PC-3 (cell line): Measurements from ENCODE around the gene CEP19. TPM values are rescaled to one million over a fixed set of nuclear protein-coding genes. Genes with fewer than 3 reads are reported as not detected.

Source experiments
- ATAC-seq: fragments of 200-7000 bp; cut with Tn5 transposase; 2 replicates; pipeline ENCODE4 v1.9.1; 2020; ENCODE audit warnings: mild to moderate bottlenecking, moderate library complexity
- BruUV-seq: library from RNA; stranded (reverse); fragments of 400-500 nt; replicated peaks from 2 replicates; lab custom pipeline; 2021; lab: Mats Ljungman, UMichigan
- CTCF ChIA-PET: fragments of 300-600 bp; sonication (Branson Sonifier 250); formaldehyde crosslinking; loops from one replicate; lab custom pipeline; 2022; ENCODE audit warnings: antibody characterized with exemption; lab: Charles Lee
- POLR2A ChIA-PET: fragments of 300-600 bp; sonication (Branson Sonifier 250); formaldehyde crosslinking; loops from one replicate; lab custom pipeline; 2022; ENCODE audit warnings: antibody characterized with exemption; ENCODE audit not compliant: unreplicated experiment; lab: Charles Lee
- DNase-seq: peaks from one replicate; pipeline ENCODE4 v3.0.0-alpha.2; 2015
- H2AFZ ChIP-seq: fragments of 300-600 bp; sonication (generic); 2 replicates; pipeline ENCODE4 v1.6.0; 2016; ENCODE audit warnings: antibody characterized with exemption, low read length
- H3F3A ChIP-seq: fragments of 300-600 bp; sonication (generic); one replicate; pipeline ENCODE4 v1.6.0; 2017; ENCODE audit warnings: antibody characterized with exemption, low read length, control low read depth, mild to moderate bottlenecking; ENCODE audit not compliant: unreplicated experiment
- H3K27ac ChIP-seq: fragments of 300-600 bp; sonication (generic); 2 replicates; pipeline ENCODE4 v1.5.1; 2016; ENCODE audit warnings: mild to moderate bottlenecking, low read length
- H3K27me3 ChIP-seq: fragments of 300-600 bp; sonication (generic); 2 replicates; pipeline ENCODE4 v1.6.1; 2016; ENCODE audit warnings: low read length, mixed read lengths
- H3K36me3 ChIP-seq: fragments of 300-600 bp; sonication (generic); 2 replicates; pipeline ENCODE4 v1.6.1; 2016; ENCODE audit warnings: low read depth, mixed run types, low read length, mixed read lengths
- H3K4me1 ChIP-seq: fragments of 300-600 bp; sonication (generic); 2 replicates; pipeline ENCODE4 v1.5.1; 2016; ENCODE audit warnings: low read length; ENCODE audit not compliant: insufficient read depth
- H3K4me2 ChIP-seq: fragments of 300-600 bp; sonication (generic); 2 replicates; pipeline ENCODE4 v1.6.0; 2016; ENCODE audit warnings: low read length
- H3K4me3 ChIP-seq: fragments of 300-600 bp; sonication (generic); 2 replicates; pipeline ENCODE4 v1.5.1; 2016; ENCODE audit warnings: mild to moderate bottlenecking, low read length, mixed read lengths
- H3K79me2 ChIP-seq: fragments of 300-600 bp; sonication (generic); 2 replicates; pipeline ENCODE4 v1.6.1; 2017; ENCODE audit warnings: low read length, mixed read lengths
- H3K9ac ChIP-seq: fragments of 300-600 bp; sonication (generic); 2 replicates; pipeline ENCODE4 v1.6.0; 2016; ENCODE audit warnings: mild to moderate bottlenecking, low read length
- H3K9me2 ChIP-seq: fragments of 300-600 bp; sonication (generic); replicated peaks from 2 replicates; pipeline ENCODE4 v1.6.1; 2016; ENCODE audit warnings: mixed run types, low read length, mixed read lengths
- H3K9me3 ChIP-seq: fragments of 300-600 bp; sonication (generic); 2 replicates; pipeline ENCODE4 v1.6.1; 2016; ENCODE audit warnings: low read length, mixed read lengths
- H4K20me1 ChIP-seq: fragments of 300-600 bp; sonication (generic); 2 replicates; pipeline ENCODE4 v1.6.1; 2016; ENCODE audit warnings: low read length, mixed read lengths
- EZH2 ChIP-seq: fragments of 300-600 bp; sonication (generic); IDR thresholded peaks from one replicate; pipeline ENCODE4 v1.6.1; 2017; ENCODE audit warnings: antibody characterized with exemption, mild to moderate bottlenecking, low read length; ENCODE audit not compliant: unreplicated experiment
- EZH2phosphoT487 ChIP-seq: fragments of 300-600 bp; sonication (generic); IDR thresholded peaks from 2 replicates; pipeline ENCODE4 v1.6.1; 2018; ENCODE audit warnings: mild to moderate bottlenecking, antibody characterized with exemption, low read length, borderline replicate concordance
- intact Hi-C: fragments of 100-400 bp; cut with micrococcal nuclease; formaldehyde crosslinking; loops from 2 replicates; pipeline ENCODE4 v1.9.0; 2023
- total RNA-seq: library from RNA; depleted of rRNA; stranded (reverse); fragments of >200 nt; gene quantifications from 2 replicates; pipeline ENCODE4 v1.2.3, GENCODE V29; 2014
- TF ChIP-seq, protein P1 (sequence below): fragments of 300-600 bp; sonication (generic); conservative IDR thresholded peaks from 2 replicates; pipeline ENCODE4 v1.5.1; 2017; ENCODE audit warnings: antibody characterized with exemption, low read depth, mild to moderate bottlenecking, low read length

The CEP19 gene
- total RNA-seq, 1 experiment from 2014 or later, result 2.6 TPM

DNA sequence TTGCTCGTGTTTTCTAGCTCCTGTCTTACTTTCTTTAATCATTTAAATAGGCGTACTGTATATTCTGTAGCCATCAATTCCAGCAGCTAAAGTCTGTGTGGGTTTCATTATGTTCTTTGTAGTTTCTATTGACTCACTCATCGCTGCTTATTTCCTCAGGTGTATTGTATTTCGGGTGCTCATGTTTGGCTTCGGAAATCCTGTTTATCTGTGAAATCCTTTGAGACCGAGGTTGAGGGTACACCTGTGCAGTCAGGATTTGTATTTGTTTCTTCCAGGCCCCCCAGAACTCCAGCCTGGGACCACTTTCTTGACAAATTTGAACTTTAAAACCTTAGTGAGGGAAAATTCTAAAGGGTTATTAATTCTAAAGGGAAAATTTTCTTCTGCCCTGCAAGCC is 25.6 kb upstream of the CEP19 start:
- ATAC-seq (no peak), DNase-seq (no peak)
- Histone ChIP-seq H3K9me3 (no peaks in the 10 kb centered on the region), H3K27me3 (no peaks in the 10 kb centered on the region), H3F3A (no peaks in the 10 kb centered on the region), H3K9ac (no peak overlapping the region), H3K79me2 (peaks cover 30% of the 10 kb centered on the region), H3K4me2 (no peak overlapping the region), H4K20me1 (peaks cover 15% of the 10 kb centered on the region), H2AFZ (no peak overlapping the region), H3K4me3 (no peak overlapping the region), H3K9me2 (no peaks in the 10 kb centered on the region), H3K4me1 (peaks cover 14% of the 10 kb centered on the region), H3K27ac (no peak overlapping the region), H3K36me3 (no peaks in the 10 kb centered on the region)
- CTCF ChIA-PET, result no interaction called here
- no TSS peak for BruUV-seq
- intact Hi-C loops, result no loop called here
- POLR2A ChIA-PET, result no interaction called here
- TF ChIP-seq EZH2 (no peak), EZH2phosphoT487 (no peak)
- TF ChIP-seq, protein P1, sequence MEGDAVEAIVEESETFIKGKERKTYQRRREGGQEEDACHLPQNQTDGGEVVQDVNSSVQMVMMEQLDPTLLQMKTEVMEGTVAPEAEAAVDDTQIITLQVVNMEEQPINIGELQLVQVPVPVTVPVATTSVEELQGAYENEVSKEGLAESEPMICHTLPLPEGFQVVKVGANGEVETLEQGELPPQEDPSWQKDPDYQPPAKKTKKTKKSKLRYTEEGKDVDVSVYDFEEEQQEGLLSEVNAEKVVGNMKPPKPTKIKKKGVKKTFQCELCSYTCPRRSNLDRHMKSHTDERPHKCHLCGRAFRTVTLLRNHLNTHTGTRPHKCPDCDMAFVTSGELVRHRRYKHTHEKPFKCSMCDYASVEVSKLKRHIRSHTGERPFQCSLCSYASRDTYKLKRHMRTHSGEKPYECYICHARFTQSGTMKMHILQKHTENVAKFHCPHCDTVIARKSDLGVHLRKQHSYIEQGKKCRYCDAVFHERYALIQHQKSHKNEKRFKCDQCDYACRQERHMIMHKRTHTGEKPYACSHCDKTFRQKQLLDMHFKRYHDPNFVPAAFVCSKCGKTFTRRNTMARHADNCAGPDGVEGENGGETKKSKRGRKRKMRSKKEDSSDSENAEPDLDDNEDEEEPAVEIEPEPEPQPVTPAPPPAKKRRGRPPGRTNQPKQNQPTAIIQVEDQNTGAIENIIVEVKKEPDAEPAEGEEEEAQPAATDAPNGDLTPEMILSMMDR, result no peak

GRCh38 chr3:196736670-196737374 is 24.8 kb upstream of the CEP19 start:
- Histone ChIP-seq H3K9me3 (no peaks in the 10 kb centered on the region), H4K20me1 (peaks cover 10% of the 10 kb centered on the region), H3K9ac (no peak overlapping the region), H3K27me3 (no peaks in the 10 kb centered on the region), H3F3A (no peaks in the 10 kb centered on the region), H3K9me2 (no peaks in the 10 kb centered on the region), H3K36me3 (no peaks in the 10 kb centered on the region), H2AFZ (no peak overlapping the region), H3K27ac (no peak overlapping the region), H3K4me1 (peaks cover 14% of the 10 kb centered on the region), H3K4me2 (no peak overlapping the region), H3K4me3 (no peak overlapping the region), H3K79me2 (peaks cover 21% of the 10 kb centered on the region)
- POLR2A ChIA-PET, result no interaction called here
- ATAC-seq, result no peak
- TF ChIP-seq EZH2phosphoT487 (no peak), EZH2 (no peak)
- TF ChIP-seq, protein P1, result no peak
- BruUV-seq, result no TSS peak
- intact Hi-C loops, result no loop called here
- CTCF ChIA-PET, result no interaction called here
- DNase-seq, result no peak

GRCh38 chr3:196735751-196736150 is 23.7 kb upstream of the CEP19 start:
- Histone ChIP-seq H3F3A (no peaks in the 10 kb centered on the region), H4K20me1 (no peaks in the 10 kb centered on the region), H3K36me3 (no peaks in the 10 kb centered on the region), H3K4me3 (no peak overlapping the region), H3K4me1 (peaks cover 10% of the 10 kb centered on the region), H3K27me3 (no peaks in the 10 kb centered on the region), H3K9me3 (no peaks in the 10 kb centered on the region), H3K4me2 (peak overlapping the region; percentile 15), H3K79me2 (peaks cover 11% of the 10 kb centered on the region), H3K9ac (no peak overlapping the region), H3K27ac (no peak overlapping the region), H2AFZ (no peak overlapping the region), H3K9me2 (no peaks in the 10 kb centered on the region)
- BruUV-seq, result no TSS peak
- DNase-seq (peak; percentile 67), ATAC-seq (peak; percentile 6; the same call in 1 of the 2 replicates)
- intact Hi-C loops, result no loop called here
- ChIA-PET POLR2A (no interaction called here), CTCF (no interaction called here)
- TF ChIP-seq, protein P1, result no peak
- TF ChIP-seq EZH2phosphoT487, result no peak
- TF ChIP-seq EZH2, result no peak
